ENCODE results near the gene ROBO2. TPM values are rescaled to one million over a fixed set of nuclear protein-coding genes. Genes with fewer than 3 reads are reported as not detected.

ROBO2 gene, protein sequence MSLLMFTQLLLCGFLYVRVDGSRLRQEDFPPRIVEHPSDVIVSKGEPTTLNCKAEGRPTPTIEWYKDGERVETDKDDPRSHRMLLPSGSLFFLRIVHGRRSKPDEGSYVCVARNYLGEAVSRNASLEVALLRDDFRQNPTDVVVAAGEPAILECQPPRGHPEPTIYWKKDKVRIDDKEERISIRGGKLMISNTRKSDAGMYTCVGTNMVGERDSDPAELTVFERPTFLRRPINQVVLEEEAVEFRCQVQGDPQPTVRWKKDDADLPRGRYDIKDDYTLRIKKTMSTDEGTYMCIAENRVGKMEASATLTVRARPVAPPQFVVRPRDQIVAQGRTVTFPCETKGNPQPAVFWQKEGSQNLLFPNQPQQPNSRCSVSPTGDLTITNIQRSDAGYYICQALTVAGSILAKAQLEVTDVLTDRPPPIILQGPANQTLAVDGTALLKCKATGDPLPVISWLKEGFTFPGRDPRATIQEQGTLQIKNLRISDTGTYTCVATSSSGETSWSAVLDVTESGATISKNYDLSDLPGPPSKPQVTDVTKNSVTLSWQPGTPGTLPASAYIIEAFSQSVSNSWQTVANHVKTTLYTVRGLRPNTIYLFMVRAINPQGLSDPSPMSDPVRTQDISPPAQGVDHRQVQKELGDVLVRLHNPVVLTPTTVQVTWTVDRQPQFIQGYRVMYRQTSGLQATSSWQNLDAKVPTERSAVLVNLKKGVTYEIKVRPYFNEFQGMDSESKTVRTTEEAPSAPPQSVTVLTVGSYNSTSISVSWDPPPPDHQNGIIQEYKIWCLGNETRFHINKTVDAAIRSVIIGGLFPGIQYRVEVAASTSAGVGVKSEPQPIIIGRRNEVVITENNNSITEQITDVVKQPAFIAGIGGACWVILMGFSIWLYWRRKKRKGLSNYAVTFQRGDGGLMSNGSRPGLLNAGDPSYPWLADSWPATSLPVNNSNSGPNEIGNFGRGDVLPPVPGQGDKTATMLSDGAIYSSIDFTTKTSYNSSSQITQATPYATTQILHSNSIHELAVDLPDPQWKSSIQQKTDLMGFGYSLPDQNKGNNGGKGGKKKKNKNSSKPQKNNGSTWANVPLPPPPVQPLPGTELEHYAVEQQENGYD (N-terminal part only)
- total RNA-seq = 1 to 10 TPM in 3 of 4 donors, under 1 TPM in 1; 0.30 to 4.3 (median 2.0) TPM

DNA sequence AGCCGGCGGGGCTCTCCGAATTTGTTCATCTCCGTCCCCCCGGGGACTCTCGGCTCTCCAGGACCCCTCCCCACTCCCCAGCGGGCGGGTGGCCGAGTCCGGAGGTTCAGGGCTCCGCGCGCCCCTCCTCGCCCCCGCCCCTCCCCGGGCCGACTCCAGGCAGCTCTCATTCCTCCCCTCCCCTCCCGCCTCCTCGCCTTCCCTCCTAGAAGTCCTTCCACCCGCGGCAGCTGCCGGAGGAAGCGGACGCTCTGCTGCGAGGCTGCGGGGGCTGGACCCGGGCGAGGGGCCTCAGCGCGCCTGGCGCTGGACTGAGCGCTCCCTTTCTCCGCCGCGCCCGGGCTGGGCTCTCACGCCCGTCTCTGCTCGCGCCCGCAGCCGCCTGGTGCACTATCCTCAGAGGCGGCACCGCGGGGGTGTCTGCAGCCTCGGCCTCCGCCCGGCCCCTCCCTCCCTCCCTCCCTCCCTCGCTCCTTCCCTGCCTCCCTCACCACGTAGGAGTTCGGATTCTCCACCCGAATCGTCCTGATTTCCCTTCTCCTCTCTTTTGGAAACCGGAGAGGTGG is at the start of gene ROBO2:
ROBO2 (plus strand) TSS at position 494 of the 566 bp plus-strand sequence. CDS start 687 bp downstream, outside the sequence.
- WGBS, 2 donors = 1 to 3% methylated on average over 21 to 34 of the region's 54 CpGs
- peak; percentile 14 to 83 for DNase-seq (ENCODE audit: low spot score in 2 of 2)
- intact Hi-C loops (cut with DNase I; ENCODE audit: low total_unique reads) = loop anchor here (5.0 to 10.0 kb wide), 2 partner anchors 225 to 1608 kb away; no protein-coding TSS in a partner anchor
- no peak for TF ChIP-seq POLR2A (IDR thresholded peaks at IDR 0.05)
- TF ChIP-seq, protein P1, sequence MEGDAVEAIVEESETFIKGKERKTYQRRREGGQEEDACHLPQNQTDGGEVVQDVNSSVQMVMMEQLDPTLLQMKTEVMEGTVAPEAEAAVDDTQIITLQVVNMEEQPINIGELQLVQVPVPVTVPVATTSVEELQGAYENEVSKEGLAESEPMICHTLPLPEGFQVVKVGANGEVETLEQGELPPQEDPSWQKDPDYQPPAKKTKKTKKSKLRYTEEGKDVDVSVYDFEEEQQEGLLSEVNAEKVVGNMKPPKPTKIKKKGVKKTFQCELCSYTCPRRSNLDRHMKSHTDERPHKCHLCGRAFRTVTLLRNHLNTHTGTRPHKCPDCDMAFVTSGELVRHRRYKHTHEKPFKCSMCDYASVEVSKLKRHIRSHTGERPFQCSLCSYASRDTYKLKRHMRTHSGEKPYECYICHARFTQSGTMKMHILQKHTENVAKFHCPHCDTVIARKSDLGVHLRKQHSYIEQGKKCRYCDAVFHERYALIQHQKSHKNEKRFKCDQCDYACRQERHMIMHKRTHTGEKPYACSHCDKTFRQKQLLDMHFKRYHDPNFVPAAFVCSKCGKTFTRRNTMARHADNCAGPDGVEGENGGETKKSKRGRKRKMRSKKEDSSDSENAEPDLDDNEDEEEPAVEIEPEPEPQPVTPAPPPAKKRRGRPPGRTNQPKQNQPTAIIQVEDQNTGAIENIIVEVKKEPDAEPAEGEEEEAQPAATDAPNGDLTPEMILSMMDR (IDR thresholded peaks at IDR 0.05) = no peak
- H3K4me3 ChIP-seq (ENCODE audit: low read depth, poor library complexity, severe bottlenecking) = peak within 1 kb of the TSS; percentile 23

DNA sequence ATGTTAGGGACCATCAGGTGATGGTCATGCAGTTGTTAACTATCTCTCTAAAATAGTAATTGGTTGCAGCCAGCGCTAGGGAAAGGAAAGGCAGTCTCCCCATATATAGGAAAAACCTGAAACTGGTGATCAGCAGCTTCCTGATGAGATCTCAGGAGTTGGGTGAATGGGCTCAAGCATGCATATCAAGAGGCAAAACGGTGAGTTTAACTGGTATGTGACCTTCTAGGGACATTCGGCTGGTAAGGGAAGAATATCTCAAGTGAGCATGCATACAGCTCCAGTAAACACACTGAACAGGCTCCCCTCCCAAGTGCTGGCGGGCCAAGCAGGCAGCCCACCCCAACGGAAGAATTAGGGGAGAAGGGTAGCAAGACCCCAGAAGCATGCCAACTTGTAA is 49.3 kb upstream of the ROBO2 start:
- TF ChIP-seq, protein P1 (IDR thresholded peaks at IDR 0.05) = no peak
- TF ChIP-seq POLR2A (IDR thresholded peaks at IDR 0.05) = no peak

DNA sequence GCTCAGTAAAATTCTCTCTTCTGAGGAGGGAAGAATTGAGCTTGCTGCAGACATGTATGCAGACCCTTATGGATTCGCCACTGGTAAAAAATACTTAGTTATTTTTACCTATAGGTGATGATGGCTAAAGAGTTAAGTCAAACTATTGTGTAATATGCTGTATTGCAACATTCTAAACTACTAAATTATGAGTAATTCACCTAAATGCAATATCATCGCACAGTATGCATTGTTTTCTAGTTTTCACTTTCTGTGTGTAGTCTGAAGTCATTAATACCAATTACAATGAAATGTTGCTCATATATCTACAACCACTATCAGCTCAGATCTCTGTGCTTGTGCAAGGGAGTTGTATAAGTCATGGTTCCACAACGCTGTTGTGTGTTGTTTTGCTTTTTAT is 48.7 kb upstream of the ROBO2 start:
- intact Hi-C loops (cut with DNase I; ENCODE audit: low total_unique reads) = no loop called here
- no peak overlapping the region for H3K4me3 ChIP-seq (ENCODE audit: low read depth, poor library complexity, severe bottlenecking)
- no peak for DNase-seq (ENCODE audit: low spot score in 2 of 2)
- WGBS, 2 donors = 81 to 90% methylated on average over 3 of the region's 3 CpGs
- TF ChIP-seq, protein P1 (IDR thresholded peaks at IDR 0.05) = no peak
- no peak for TF ChIP-seq POLR2A (IDR thresholded peaks at IDR 0.05)

More for the DNA sequence above, 49.3 kb upstream of the ROBO2 start:
- 81 to 82% methylated on average over 5 of the region's 5 CpGs for WGBS, 2 donors
- intact Hi-C loops (cut with DNase I; ENCODE audit: low total_unique reads) = no loop called here
- no peak overlapping the region for H3K4me3 ChIP-seq (ENCODE audit: low read depth, poor library complexity, severe bottlenecking)
- no peak for DNase-seq (ENCODE audit: low spot score in 2 of 2)

DNA sequence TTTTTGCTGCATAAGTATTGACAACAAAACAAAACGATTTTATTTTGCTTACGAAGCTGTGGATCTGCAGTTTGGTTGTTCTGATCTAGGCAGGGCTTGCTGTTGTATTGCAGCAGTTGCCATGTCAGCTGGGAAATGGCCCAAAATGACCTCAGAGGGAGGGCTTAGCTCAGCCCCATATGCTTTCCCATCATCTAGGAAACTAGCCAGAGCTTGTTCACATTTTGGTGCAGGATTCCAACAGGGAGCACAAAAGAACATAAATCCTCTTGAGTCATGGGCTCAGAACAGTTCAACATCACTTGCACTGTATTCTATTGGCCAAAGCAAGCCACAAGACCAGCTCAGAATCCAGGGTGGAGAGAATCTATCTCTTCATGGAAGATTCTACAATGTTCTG is 42.2 kb upstream of the ROBO2 start:
- no peak for TF ChIP-seq POLR2A (IDR thresholded peaks at IDR 0.05)
- TF ChIP-seq, protein P1 (IDR thresholded peaks at IDR 0.05) = no peak
- DNase-seq (ENCODE audit: low spot score in 2 of 2) = no peak
- intact Hi-C loops (cut with DNase I; ENCODE audit: low total_unique reads) = no loop called here
- H3K4me3 ChIP-seq (ENCODE audit: low read depth, poor library complexity, severe bottlenecking) = no peak overlapping the region
- 27 to 36% methylated on average over 2 of the region's 2 CpGs for WGBS, 2 donors

DNA sequence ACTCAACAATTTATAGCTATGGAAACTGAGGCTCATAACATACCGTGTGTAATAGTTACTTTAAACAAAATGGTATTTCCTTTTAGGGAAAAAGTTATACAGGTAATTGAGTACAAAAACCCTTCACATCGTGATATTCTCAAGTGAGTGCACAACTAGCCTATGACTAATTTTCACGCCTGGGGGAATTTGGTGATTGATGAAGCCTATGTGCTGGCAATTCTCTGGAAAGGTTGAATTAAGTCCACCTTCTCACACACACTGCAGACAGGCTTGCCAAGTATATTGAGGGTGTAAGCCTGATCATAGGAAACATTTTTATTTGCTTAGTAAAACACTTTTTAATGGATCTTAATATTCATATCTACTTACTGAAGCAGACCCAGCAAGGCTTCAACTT is 41.3 kb upstream of the ROBO2 start:
- DNase-seq (ENCODE audit: low spot score in 2 of 2) = no peak
- intact Hi-C loops (cut with DNase I; ENCODE audit: low total_unique reads) = no loop called here
- no peak overlapping the region for H3K4me3 ChIP-seq (ENCODE audit: low read depth, poor library complexity, severe bottlenecking)
- TF ChIP-seq, protein P1 (IDR thresholded peaks at IDR 0.05) = no peak
- TF ChIP-seq POLR2A (IDR thresholded peaks at IDR 0.05) = no peak
- 61 to 64% methylated on average over 3 of the region's 3 CpGs for WGBS, 2 donors

Measured in lower leg skin (tissue), 4 donors.